Endothelial cell of umbilical vein (primary cell): ENCODE results near the gene FGD3. TPM values are rescaled to one million over a fixed set of nuclear protein-coding genes. Genes with fewer than 3 reads are reported as not detected.

ENCODE experiments used
- BruUV-seq: library from RNA; stranded (reverse); fragments of 400-500 nt; replicated peaks from 2 replicates; lab custom pipeline; 2021; lab: Mats Ljungman, UMichigan
- CTCF ChIA-PET: fragments of 300-600, 350-600 bp; sonication (Branson Sonifier 250); formaldehyde crosslinking; loops from one replicate; lab custom pipeline; 2021; ENCODE audit warnings: antibody characterized with exemption, inconsistent platforms; lab: Charles Lee
- POLR2A ChIA-PET: fragments of 300-600, 350-600 bp; sonication (Branson Sonifier 250); formaldehyde crosslinking; loops from one replicate; lab custom pipeline; 2021; ENCODE audit warnings: antibody characterized with exemption, inconsistent platforms; lab: Charles Lee
- DNase-seq: peaks from one replicate; pipeline ENCODE4 v3.0.0-alpha.2; 2011; ENCODE audit warnings: low read depth, low spot score
- FAIRE-seq: peaks from 2 replicates; lab custom pipeline; 2011; peaks lifted over from hg19 to GRCh38; lab: Jason Lieb, UNC
- H2AFZ ChIP-seq: 2 replicates; pipeline ENCODE4 v1.6.0; 2012; ENCODE audit warnings: low read depth, low read length, control low read depth, inconsistent platforms
- H3K27ac ChIP-seq: 2 replicates; pipeline ENCODE4 v1.5.1; 2011; ENCODE audit warnings: low read depth, mild to moderate bottlenecking, control low read depth, low read length, moderate library complexity; ENCODE audit not compliant: insufficient read depth
- H3K27me3 ChIP-seq, 2 experiments: 2 replicates each; pipeline versions ENCODE4 v1.6.0 to v1.6.1; 2011; ENCODE audit warnings: low read length in 2 of 2, mixed read lengths in 1 of 2; ENCODE audit not compliant: control insufficient read depth in 2 of 2, insufficient read depth in 2 of 2
- H3K36me3 ChIP-seq, 2 experiments: 2 replicates in 1 of 2; 3 replicates in 1 of 2; pipeline ENCODE4 v1.5.1; 2011; ENCODE audit warnings: low read length in 2 of 2, mild to moderate bottlenecking in 1 of 2, moderate library complexity in 1 of 2; ENCODE audit not compliant: control insufficient read depth in 2 of 2, insufficient read depth in 2 of 2; ENCODE audit errors: extremely low read depth in 1 of 2
- H3K4me1 ChIP-seq: 3 replicates; pipeline ENCODE4 v1.5.1; 2011; ENCODE audit warnings: mild to moderate bottlenecking, low read length; ENCODE audit not compliant: control insufficient read depth, insufficient read depth; ENCODE audit errors: extremely low read depth
- H3K4me2 ChIP-seq: 2 replicates; pipeline ENCODE4 v1.6.1; 2011; ENCODE audit warnings: low read length, control low read depth, mixed read lengths; ENCODE audit not compliant: insufficient read depth
- H3K4me3 ChIP-seq, 3 experiments: fragments of 200-600 bp in 1 of 3; sonication (generic), shearing (Covaris generic) in 1 of 3; replicated peaks in 1 of 3; 2 replicates each; pipeline ENCODE4 v1.5.1; 2011 to 2016; ENCODE audit warnings: control low read depth in 3 of 3, low read length in 3 of 3, mild to moderate bottlenecking in 2 of 3, inconsistent platforms in 1 of 3, low read depth in 1 of 3, moderate library complexity in 1 of 3; ENCODE audit not compliant: insufficient read depth in 1 of 3
- H3K79me2 ChIP-seq: 2 replicates; pipeline ENCODE4 v1.6.0; 2012; ENCODE audit warnings: low read length, inconsistent platforms; ENCODE audit not compliant: control insufficient read depth, insufficient read depth
- H3K9ac ChIP-seq: replicated peaks from 2 replicates; pipeline ENCODE3; 2011; ENCODE audit warnings: low read length, control low read depth; ENCODE audit not compliant: insufficient read depth; ENCODE audit errors: extremely low read depth
- H3K9me1 ChIP-seq: replicated peaks from 3 replicates; pipeline ENCODE4 v1.6.0; 2011; ENCODE audit warnings: mild to moderate bottlenecking, low read length; ENCODE audit not compliant: control insufficient read depth, insufficient read depth; ENCODE audit errors: extremely low read depth
- H3K9me3 ChIP-seq: replicated peaks from 2 replicates; pipeline ENCODE4 v1.5.1; 2012; ENCODE audit warnings: low read length, inconsistent platforms; ENCODE audit not compliant: control insufficient read depth, insufficient read depth
- H4K20me1 ChIP-seq: replicated peaks from 2 replicates; pipeline ENCODE3; 2011; ENCODE audit warnings: mild to moderate bottlenecking, low read length; ENCODE audit not compliant: control insufficient read depth, insufficient read depth; ENCODE audit errors: extremely low read depth
- EZH2 ChIP-seq: IDR thresholded peaks from 2 replicates; pipeline ENCODE4 v1.6.1; 2012; ENCODE audit warnings: borderline replicate concordance, low read depth, mild to moderate bottlenecking, moderate library complexity, low read length, inconsistent platforms; ENCODE audit not compliant: severe bottlenecking
- FOS ChIP-seq: IDR thresholded peaks from 2 replicates; pipeline ENCODE4 v1.6.1; 2011; ENCODE audit warnings: mild to moderate bottlenecking, low read length, moderate library complexity, borderline replicate concordance; ENCODE audit not compliant: insufficient read depth
- GATA2 ChIP-seq: IDR thresholded peaks from 2 replicates; pipeline ENCODE4 v1.7.0; 2011; ENCODE audit warnings: low read depth, mild to moderate bottlenecking, moderate library complexity, mixed read lengths, low read length; ENCODE audit not compliant: insufficient read length, insufficient read depth
- JUN ChIP-seq: IDR thresholded peaks from 2 replicates; pipeline ENCODE4 v1.6.1; 2011; ENCODE audit warnings: borderline replicate concordance, low read depth; ENCODE audit not compliant: insufficient read length, insufficient read depth
- MYC ChIP-seq: IDR thresholded peaks from one replicate; pipeline ENCODE4 v1.6.1; 2011; ENCODE audit warnings: mild to moderate bottlenecking, low read depth, low read length
- POLR2A ChIP-seq: IDR thresholded peaks from 2 replicates; pipeline ENCODE4 v1.6.1; 2012; ENCODE audit warnings: low read depth, mild to moderate bottlenecking, control low read depth, low read length
- POLR2AphosphoS5 ChIP-seq: IDR thresholded peaks from 2 replicates; pipeline ENCODE4 v1.6.1; 2012; ENCODE audit warnings: low read depth, mild to moderate bottlenecking, control low read depth, low read length, moderate library complexity; ENCODE audit not compliant: insufficient read depth
- dilution Hi-C: fragments of 300-500 bp; cut with MboI; formaldehyde crosslinking; loops from one replicate; pipeline ENCODE4 v1.15.0; 2019; ENCODE audit warnings: low sequenced_read_pairs; ENCODE audit not compliant: extremely low pct_ligation_motif_present
- intact Hi-C: fragments of 100-400 bp; cut with micrococcal nuclease; formaldehyde crosslinking; loops from one replicate; pipeline ENCODE4 v1.10.0; 2022
- polyA plus RNA-seq, 4 experiments: library from polyadenylated mRNA; depleted of rRNA in 3 of 4; stranded (reverse) in 3 of 4; unstranded in 1 of 4; fragments of >200 nt; gene quantifications; 2 replicates each; pipeline versions ENCODE4 v1.2.1 to v1.2.3, GENCODE V29; 2011 to 2012; ENCODE audit warnings: missing spikeins in 1 of 4
- total RNA-seq: library from RNA; stranded (reverse); gene quantifications from 2 replicates; pipeline ENCODE4 v1.2.3, GENCODE V29; 2021
- TF ChIP-seq, protein P1 (sequence below): IDR thresholded peaks from 2 replicates; pipeline ENCODE4 v1.6.1; 2011; ENCODE audit not compliant: insufficient read depth, insufficient read length
- TF ChIP-seq, protein P2 (sequence below), 2 donors: IDR thresholded peaks; 1 replicate in 1 of 2; 2 replicates in 1 of 2; pipeline ENCODE4 v1.5.1; 2011; ENCODE audit warnings: low read length in 2 of 2, mild to moderate bottlenecking in 2 of 2, moderate library complexity in 2 of 2, control low read depth in 1 of 2, inconsistent platforms in 1 of 2, low read depth in 1 of 2; ENCODE audit not compliant: insufficient read depth in 1 of 2; ENCODE audit errors: extremely low read depth in 1 of 2

The FGD3 gene
- total and polyA plus RNA-seq, 2 donors (not counting 3 experiments of a cell fraction or from before 2014, with no cell fraction given): not detected

DNA sequence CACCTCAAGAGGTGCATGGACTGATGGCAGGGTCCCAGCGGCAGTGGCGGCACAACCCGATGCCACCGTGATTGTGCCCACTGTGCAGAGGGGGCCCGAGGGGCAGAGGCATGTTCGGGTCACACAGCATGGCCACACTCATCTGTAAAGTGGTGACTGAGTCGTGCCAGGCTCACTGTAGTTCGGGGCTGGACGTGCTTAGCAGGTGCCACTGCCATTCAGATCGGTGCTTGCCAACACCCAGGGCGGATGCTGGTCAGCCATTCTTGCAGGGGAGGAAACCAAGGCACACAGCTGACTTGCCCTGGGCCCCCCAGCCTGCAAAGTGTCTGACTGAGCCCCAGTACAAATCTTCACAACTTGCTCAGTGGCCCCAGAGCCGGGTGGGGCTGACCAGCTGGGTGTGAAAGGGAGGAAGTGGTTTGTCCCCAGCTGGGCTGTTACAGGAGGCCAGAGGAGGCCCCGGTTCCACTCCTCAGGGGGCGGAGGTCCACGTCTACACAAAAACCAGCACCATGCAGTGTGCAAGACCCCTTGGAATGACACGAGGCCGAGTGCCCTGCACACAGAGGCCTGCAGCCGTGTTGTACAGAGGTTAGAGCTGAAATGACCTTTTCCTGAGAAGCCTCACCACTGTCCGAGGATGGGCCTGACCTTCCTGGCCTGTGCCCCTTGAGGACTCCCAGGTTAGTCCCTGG, 17.9 kb downstream of the FGD3 start:
- dilution Hi-C loops: no loop called here
- no peak for DNase-seq
- BruUV-seq: no TSS peak
- TF ChIP-seq FOS: no peak
- TF ChIP-seq JUN: no peak
- TF ChIP-seq MYC: no peak
- TF ChIP-seq POLR2A: no peak
- no peak for TF ChIP-seq GATA2
- no peak for TF ChIP-seq EZH2
- TF ChIP-seq, protein P1, sequence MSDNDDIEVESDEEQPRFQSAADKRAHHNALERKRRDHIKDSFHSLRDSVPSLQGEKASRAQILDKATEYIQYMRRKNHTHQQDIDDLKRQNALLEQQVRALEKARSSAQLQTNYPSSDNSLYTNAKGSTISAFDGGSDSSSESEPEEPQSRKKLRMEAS: no peak
- TF ChIP-seq, protein P2, sequence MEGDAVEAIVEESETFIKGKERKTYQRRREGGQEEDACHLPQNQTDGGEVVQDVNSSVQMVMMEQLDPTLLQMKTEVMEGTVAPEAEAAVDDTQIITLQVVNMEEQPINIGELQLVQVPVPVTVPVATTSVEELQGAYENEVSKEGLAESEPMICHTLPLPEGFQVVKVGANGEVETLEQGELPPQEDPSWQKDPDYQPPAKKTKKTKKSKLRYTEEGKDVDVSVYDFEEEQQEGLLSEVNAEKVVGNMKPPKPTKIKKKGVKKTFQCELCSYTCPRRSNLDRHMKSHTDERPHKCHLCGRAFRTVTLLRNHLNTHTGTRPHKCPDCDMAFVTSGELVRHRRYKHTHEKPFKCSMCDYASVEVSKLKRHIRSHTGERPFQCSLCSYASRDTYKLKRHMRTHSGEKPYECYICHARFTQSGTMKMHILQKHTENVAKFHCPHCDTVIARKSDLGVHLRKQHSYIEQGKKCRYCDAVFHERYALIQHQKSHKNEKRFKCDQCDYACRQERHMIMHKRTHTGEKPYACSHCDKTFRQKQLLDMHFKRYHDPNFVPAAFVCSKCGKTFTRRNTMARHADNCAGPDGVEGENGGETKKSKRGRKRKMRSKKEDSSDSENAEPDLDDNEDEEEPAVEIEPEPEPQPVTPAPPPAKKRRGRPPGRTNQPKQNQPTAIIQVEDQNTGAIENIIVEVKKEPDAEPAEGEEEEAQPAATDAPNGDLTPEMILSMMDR (IDR thresholded peaks at IDR 0.05; ENCODE audit: extremely low read depth in 1 of 2, insufficient read depth in 1 of 2, low read depth in 1 of 2, low read length in 2 of 2): no peak
- TF ChIP-seq POLR2AphosphoS5: no peak
- Histone ChIP-seq H3K27me3 (no peaks in the 10 kb centered on the region), H3K4me3 (no peak overlapping the region), H3K79me2 (no peaks in the 10 kb centered on the region), H2AFZ (no peak overlapping the region), H3K4me1 (no peaks in the 10 kb centered on the region), H3K27ac (no peak overlapping the region), H3K4me2 (no peak overlapping the region), H3K9ac (no peak overlapping the region), H4K20me1 (no peaks in the 10 kb centered on the region), H3K9me1 (no peaks in the 10 kb centered on the region), H3K36me3 (no peaks in the 10 kb centered on the region), H3K9me3 (no peaks in the 10 kb centered on the region)
- FAIRE-seq: no peak
- ChIA-PET POLR2A (no interaction called here), CTCF (interaction anchor here (1.4 kb wide), 1 partner anchor 10 kb away, joined by 3 read pairs; no protein-coding TSS in a partner anchor)
- intact Hi-C loops: no loop called here
